IPS-20b (cell line): Measurements from ENCODE around the gene POLR1G.

ENCODE experiments used
- H3K27ac ChIP-seq: one replicate; pipeline ENCODE4 v1.5.1; 2013; ENCODE audit warnings: low read length
- H3K27me3 ChIP-seq: 2 replicates; pipeline ENCODE4 v1.6.1; 2013; ENCODE audit warnings: mild to moderate bottlenecking, low read length, inconsistent platforms; ENCODE audit not compliant: insufficient read depth
- H3K36me3 ChIP-seq: 2 replicates; pipeline ENCODE4 v1.6.1; 2013; ENCODE audit warnings: low read depth, mild to moderate bottlenecking, inconsistent platforms, low read length, moderate library complexity; ENCODE audit not compliant: insufficient read depth
- H3K4me1 ChIP-seq: 2 replicates; pipeline ENCODE4 v1.6.1; 2013; ENCODE audit warnings: mild to moderate bottlenecking, control low read depth, inconsistent platforms, low read length, moderate library complexity; ENCODE audit not compliant: insufficient read depth
- H3K4me3 ChIP-seq: 2 replicates; pipeline ENCODE4 v1.5.1; 2013; ENCODE audit warnings: mild to moderate bottlenecking, low read length, inconsistent platforms
- H3K9ac ChIP-seq: 2 replicates; pipeline ENCODE4 v1.6.1; 2013; ENCODE audit warnings: low read depth, mild to moderate bottlenecking, inconsistent platforms, low read length, moderate library complexity
- H3K9me3 ChIP-seq: 2 replicates; pipeline ENCODE4 v1.6.1; 2013; ENCODE audit warnings: mild to moderate bottlenecking, low read depth, low read length, inconsistent platforms; ENCODE audit not compliant: insufficient read depth

Gene POLR1G

GRCh38 chr19:45451850-45452387 is 45.5 kb downstream of the POLR1G start:
- H3K4me1 ChIP-seq, result peaks cover 3% of the 10 kb centered on the region
- H3K27ac ChIP-seq, result no peak overlapping the region
- peaks cover 34% of the 10 kb centered on the region for H3K27me3 ChIP-seq
- H3K36me3 ChIP-seq, result no peaks in the 10 kb centered on the region
- H3K9ac ChIP-seq, result no peak overlapping the region
- H3K9me3 ChIP-seq, result no peaks in the 10 kb centered on the region
- no peak overlapping the region for H3K4me3 ChIP-seq

GRCh38 chr19:45455707-45456499 is 49.5 kb downstream of the POLR1G start:
- peaks cover 3% of the 10 kb centered on the region for H3K4me1 ChIP-seq
- no peak overlapping the region for H3K4me3 ChIP-seq
- H3K9ac ChIP-seq, result peak overlapping the region; percentile 65; the same call in 1 of the 2 replicates

GRCh38 chr19:45456500-45456815 is 50.0 kb downstream of the POLR1G start:
- Histone ChIP-seq H3K36me3 (no peaks in the 10 kb centered on the region), H3K27ac (no peak overlapping the region), H3K9me3 (no peaks in the 10 kb centered on the region), H3K4me1 (peaks cover 3% of the 10 kb centered on the region), H3K9ac (no peak overlapping the region; the same call in 1 of the 2 replicates), H3K27me3 (peaks cover 11% of the 10 kb centered on the region), H3K4me3 (no peak overlapping the region)

More at GRCh38 chr19:45455707-45456499, 49.5 kb downstream of the POLR1G start:
- Histone ChIP-seq H3K27ac (no peak overlapping the region), H3K27me3 (peaks cover 17% of the 10 kb centered on the region), H3K9me3 (no peaks in the 10 kb centered on the region), H3K36me3 (no peaks in the 10 kb centered on the region)

- Histone ChIP-seq H3K36me3 (no peaks in the 10 kb centered on the region), H3K27me3 (no peaks in the 10 kb centered on the region), H3K9ac (no peak overlapping the region), H3K27ac (no peak overlapping the region), H3K9me3 (no peaks in the 10 kb centered on the region), H3K4me1 (peaks cover 3% of the 10 kb centered on the region), H3K4me3 (no peak overlapping the region)
Observed at GRCh38 chr19:45457776-45458175, 51.3 kb downstream of the POLR1G start.
